ENCODE data around the gene PGAP6.
"Not testable (repeated sequence)": the region's sequence is repeated elsewhere in the genome, so short reads cannot be mapped to it uniquely, and the experiment has no call there.

Gene PGAP6

DNA sequence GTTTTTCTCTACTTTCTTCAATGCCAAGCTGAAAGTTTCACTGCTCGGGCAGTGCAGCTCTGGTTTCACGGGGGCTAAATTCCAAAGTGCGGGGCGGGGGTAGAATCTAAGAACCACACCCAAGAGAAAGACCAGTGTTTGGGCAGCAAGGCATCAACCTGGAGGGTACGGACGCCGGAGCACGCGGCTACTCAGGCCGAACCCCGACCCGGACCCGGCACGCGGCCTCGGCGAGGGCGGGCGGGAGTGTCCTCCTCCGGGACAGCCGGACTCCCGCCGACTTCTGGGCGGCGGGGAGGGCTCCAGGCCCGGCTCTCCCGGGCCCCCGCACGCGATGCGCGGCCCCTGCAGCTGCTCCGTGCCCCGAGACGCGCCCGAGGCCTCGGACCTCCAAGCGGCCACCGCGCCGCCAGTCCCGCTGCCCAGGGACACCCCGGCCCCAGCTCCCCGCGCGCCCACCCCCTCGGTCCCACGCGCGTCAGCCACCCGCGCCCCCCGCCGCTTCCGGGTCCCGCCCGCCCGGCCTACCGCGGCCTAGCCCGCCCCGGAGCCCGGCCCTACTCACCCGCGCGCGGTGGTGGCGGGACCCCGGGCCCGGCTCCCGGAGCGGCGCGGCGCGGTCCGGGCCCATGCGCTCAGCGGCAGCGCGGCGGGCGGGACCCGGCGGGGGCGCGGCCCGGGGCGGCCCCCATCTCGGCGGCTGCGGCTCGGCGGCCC, 29.8 kb downstream of the PGAP6 start:
- H3K4me3 ChIP-seq (replicated peaks in 1 of 2; ENCODE audit: low read depth in 2 of 2, low read length in 2 of 2): peak overlapping the region; percentile 60 to 66
- DNase-seq (ENCODE audit: low read depth in 2 of 2): peak in 1 of 2 donors; percentile 11
- TF ChIP-seq, protein P1, sequence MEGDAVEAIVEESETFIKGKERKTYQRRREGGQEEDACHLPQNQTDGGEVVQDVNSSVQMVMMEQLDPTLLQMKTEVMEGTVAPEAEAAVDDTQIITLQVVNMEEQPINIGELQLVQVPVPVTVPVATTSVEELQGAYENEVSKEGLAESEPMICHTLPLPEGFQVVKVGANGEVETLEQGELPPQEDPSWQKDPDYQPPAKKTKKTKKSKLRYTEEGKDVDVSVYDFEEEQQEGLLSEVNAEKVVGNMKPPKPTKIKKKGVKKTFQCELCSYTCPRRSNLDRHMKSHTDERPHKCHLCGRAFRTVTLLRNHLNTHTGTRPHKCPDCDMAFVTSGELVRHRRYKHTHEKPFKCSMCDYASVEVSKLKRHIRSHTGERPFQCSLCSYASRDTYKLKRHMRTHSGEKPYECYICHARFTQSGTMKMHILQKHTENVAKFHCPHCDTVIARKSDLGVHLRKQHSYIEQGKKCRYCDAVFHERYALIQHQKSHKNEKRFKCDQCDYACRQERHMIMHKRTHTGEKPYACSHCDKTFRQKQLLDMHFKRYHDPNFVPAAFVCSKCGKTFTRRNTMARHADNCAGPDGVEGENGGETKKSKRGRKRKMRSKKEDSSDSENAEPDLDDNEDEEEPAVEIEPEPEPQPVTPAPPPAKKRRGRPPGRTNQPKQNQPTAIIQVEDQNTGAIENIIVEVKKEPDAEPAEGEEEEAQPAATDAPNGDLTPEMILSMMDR (IDR thresholded peaks at IDR 0.05; ENCODE audit: low read depth, low read length): no peak

DNA sequence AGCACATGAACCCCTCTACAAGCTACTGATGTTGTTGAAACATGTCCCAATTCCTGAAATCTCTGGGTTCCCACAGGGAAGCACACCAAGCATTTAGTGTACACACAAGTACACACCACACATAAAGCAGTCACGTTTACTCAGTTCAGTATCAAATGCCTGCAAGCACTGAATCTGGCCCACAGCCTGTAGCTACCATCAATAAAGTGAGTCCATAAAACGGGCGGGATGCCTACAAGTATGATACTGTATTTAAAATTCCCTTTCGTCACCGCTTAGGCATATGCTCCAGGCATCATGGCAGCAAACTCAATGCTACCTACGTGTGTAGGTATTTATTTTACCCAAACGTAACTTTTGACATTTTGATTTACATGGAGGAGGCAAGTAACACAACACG, 31.6 kb downstream of the PGAP6 start:
- DNase-seq (ENCODE audit: low read depth in 2 of 2): no peak
- TF ChIP-seq, protein P1 (IDR thresholded peaks at IDR 0.05; ENCODE audit: low read depth, low read length): no peak
- no peak overlapping the region for H3K4me3 ChIP-seq (replicated peaks in 1 of 2; ENCODE audit: low read depth in 2 of 2, low read length in 2 of 2)

DNA sequence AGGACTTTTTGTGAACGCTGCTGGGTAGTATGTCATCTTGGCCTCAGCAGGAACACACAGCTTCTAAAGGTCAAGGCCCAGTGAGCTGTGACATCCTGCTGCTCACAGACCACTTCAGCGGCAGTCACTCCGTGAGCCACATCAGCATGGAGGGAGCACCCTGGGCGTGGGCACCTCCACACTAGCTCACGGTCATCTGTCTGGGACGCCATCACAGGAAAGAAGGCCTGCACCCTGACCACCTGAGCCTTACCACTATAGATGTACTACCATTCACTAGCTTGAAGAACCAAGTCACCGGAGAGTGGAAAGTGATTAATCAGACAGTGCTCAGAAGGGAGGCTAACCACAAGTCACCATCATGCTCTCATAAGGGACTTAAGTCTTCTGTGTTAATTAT, 32.6 kb downstream of the PGAP6 start:
- no peak overlapping the region for H3K4me3 ChIP-seq (replicated peaks in 1 of 2; ENCODE audit: low read depth in 2 of 2, low read length in 2 of 2)
- TF ChIP-seq, protein P1 (IDR thresholded peaks at IDR 0.05; ENCODE audit: low read depth, low read length): no peak
- no peak for DNase-seq (ENCODE audit: low read depth in 2 of 2)

DNA sequence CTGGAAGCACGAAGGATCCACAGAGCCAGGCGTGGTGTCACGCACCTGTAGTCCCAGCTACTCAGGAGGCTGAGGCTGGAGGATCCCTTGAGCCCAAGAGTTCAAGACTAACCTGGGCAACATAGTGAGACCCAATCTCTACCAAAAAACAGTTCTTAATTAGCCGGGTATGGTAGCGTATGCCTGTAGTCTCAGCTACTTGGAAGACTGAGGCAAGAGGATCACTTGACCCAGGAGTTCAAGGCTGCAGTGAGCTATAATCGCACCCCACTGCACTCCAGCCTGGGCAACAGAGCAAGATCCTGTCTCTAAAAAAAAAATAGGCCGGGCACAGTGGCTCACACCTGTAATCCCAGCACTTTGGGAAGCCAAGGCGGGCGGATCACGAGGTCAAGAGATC, 33.3 kb downstream of the PGAP6 start:
- not testable (repeated sequence) for H3K4me3 ChIP-seq (replicated peaks in 1 of 2; ENCODE audit: low read depth in 2 of 2, low read length in 2 of 2); DNase-seq (ENCODE audit: low read depth in 2 of 2)

DNA sequence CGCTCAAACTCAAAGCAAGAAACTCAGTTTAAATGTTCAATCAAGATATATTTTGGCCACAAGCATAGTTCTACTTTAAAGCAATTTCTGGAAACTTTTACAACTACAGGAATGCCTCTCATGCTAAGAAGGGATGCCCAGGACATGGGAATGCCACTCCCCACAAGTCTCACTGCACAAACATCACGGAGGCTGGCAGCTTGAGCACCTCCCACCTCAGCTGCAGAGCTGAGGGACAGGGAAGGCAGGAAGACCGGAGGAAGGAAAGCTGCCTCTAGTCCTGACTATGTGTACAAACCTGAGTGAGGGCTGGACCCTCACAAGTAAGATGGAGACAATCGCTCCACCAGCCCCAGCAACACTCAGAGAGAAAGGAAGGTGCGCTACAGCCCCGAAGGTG, 34.6 kb downstream of the PGAP6 start:
- DNase-seq (ENCODE audit: low read depth in 2 of 2): no peak
- H3K4me3 ChIP-seq (replicated peaks in 1 of 2; ENCODE audit: low read depth in 2 of 2, low read length in 2 of 2): no peak overlapping the region
- TF ChIP-seq, protein P1 (IDR thresholded peaks at IDR 0.05; ENCODE audit: low read depth, low read length): no peak

DNA sequence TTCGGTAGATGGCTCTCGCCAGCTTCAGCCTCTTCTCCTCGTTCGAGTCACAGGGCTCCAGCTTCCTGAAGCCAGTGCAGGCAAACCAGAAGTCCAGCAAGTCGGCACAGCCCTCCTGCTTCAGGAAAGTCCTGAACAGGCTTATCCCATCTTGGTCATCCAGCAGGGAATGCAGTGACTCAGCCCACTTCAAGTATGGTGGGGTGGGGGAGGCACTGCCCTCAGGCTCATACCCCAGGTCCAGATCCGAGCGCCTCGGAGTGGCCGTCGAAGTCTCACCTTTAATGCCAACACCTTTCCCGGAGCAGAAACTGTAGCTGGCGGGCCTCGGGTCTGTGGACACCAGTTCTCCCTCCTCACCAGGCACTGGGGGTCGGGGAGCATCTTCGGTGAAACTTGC, 35.2 kb downstream of the PGAP6 start:
- no peak overlapping the region for H3K4me3 ChIP-seq (replicated peaks in 1 of 2; ENCODE audit: low read depth in 2 of 2, low read length in 2 of 2)
- TF ChIP-seq, protein P1 (IDR thresholded peaks at IDR 0.05; ENCODE audit: low read depth, low read length): no peak
- DNase-seq (ENCODE audit: low read depth in 2 of 2): peak in 1 of 2 donors; percentile 8

DNA sequence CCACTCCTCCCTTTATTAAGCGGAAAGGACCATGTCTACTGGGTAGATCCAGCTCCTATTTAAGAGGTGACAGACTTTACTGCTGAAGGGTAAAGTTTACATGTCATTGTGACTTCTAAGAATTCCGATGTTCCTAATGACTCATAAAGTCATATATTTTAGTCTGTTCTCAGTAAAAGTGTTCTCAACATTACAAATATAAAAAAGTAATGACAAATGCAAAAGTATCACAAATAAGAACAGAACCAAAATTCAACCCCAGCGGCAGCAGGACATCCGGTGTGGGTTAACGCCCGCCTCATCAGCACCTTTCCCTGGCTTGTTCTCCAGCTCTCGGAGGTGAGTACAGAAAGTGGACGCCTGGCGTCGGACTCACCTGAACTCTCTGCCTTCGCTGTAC, 36.0 kb downstream of the PGAP6 start:
- TF ChIP-seq, protein P1 (IDR thresholded peaks at IDR 0.05; ENCODE audit: low read depth, low read length): no peak
- DNase-seq (ENCODE audit: low read depth in 2 of 2): no peak
- H3K4me3 ChIP-seq (replicated peaks in 1 of 2; ENCODE audit: low read depth in 2 of 2, low read length in 2 of 2): no peak overlapping the region

All from cardiac fibroblast (primary cell).